Uterus (tissue), 2 donors: ENCODE results near the gene AJM1.

Source experiments
- POLR2A ChIP-seq, 2 donors: fragments of 450-650 bp; IDR thresholded peaks; one replicate each; pipeline ENCODE4 v1.6.1; 2016; ENCODE audit warnings: antibody characterized with exemption in 2 of 2, mild to moderate bottlenecking in 1 of 2, moderate library complexity in 1 of 2
- TF ChIP-seq, protein P1 (sequence below), 4 experiments: fragments of 200-600 bp in 2 of 4; fragments of 450-650 bp in 2 of 4; sonication (generic) in 2 of 4; IDR thresholded peaks; one replicate each; pipeline ENCODE4 v1.5.1; 2016 to 2019; ENCODE audit warnings: antibody characterized with exemption in 4 of 4, mild to moderate bottlenecking in 2 of 4, moderate library complexity in 1 of 4

- TF ChIP-seq POLR2A (IDR thresholded peaks at IDR 0.05), result peak; percentile 44 to 82
- TF ChIP-seq, protein P1, sequence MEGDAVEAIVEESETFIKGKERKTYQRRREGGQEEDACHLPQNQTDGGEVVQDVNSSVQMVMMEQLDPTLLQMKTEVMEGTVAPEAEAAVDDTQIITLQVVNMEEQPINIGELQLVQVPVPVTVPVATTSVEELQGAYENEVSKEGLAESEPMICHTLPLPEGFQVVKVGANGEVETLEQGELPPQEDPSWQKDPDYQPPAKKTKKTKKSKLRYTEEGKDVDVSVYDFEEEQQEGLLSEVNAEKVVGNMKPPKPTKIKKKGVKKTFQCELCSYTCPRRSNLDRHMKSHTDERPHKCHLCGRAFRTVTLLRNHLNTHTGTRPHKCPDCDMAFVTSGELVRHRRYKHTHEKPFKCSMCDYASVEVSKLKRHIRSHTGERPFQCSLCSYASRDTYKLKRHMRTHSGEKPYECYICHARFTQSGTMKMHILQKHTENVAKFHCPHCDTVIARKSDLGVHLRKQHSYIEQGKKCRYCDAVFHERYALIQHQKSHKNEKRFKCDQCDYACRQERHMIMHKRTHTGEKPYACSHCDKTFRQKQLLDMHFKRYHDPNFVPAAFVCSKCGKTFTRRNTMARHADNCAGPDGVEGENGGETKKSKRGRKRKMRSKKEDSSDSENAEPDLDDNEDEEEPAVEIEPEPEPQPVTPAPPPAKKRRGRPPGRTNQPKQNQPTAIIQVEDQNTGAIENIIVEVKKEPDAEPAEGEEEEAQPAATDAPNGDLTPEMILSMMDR (IDR thresholded peaks at IDR 0.05), result peak in 2 of 4 experiments; percentile 34 to 45
Measured at GRCh38 chr9:136807281-136808074, 34.8 kb upstream of the AJM1 start, which contains the start of gene RABL6.
